K562 (cell line): ENCODE data around the gene FAM53B. TPM values are rescaled to one million over a fixed set of nuclear protein-coding genes. Genes with fewer than 3 reads are reported as not detected.

ENCODE experiments used
- ATAC-seq: fragments of 200-7000 bp; cut with Tn5 transposase; 3 replicates; pipeline ENCODE4 v1.9.1; 2020; ENCODE audit warnings: moderate library complexity
- BruUV-seq: library from RNA; stranded (reverse); fragments of 400-500 nt; replicated peaks from 2 replicates; lab custom pipeline; 2021; lab: Mats Ljungman, UMichigan
- CTCF ChIA-PET: fragments of 300-600 bp; formaldehyde crosslinking; extraction: SDS; loops from one replicate; lab custom pipeline; 2021; ENCODE audit warnings: low intra/inter-chr PET ratio; lab: Yijun Ruan, JAX
- POLR2A ChIA-PET: fragments of 300-600, 350-650 bp; sonication (Branson Sonifier 250); formaldehyde crosslinking; extraction: SDS; loops from one replicate; lab custom pipeline; 2021; ENCODE audit warnings: antibody characterized with exemption, inconsistent platforms; lab: Yijun Ruan, JAX
- DNase-seq, 4 experiments: peaks; one replicate each; pipeline versions ENCODE4 v3.0.0 to v3.0.0-alpha.2; 2011 to 2018; ENCODE audit warnings: low spot score in 3 of 4, mixed read lengths in 3 of 4; ENCODE audit errors: extremely low read depth in 1 of 4
- FAIRE-seq: peaks from 2 replicates; lab custom pipeline; 2011; peaks lifted over from hg19 to GRCh38; lab: Jason Lieb, UNC
- H2AFZ ChIP-seq: 2 replicates; pipeline ENCODE4 v1.6.0; 2011; ENCODE audit warnings: low read depth, low read length, control low read depth, inconsistent platforms
- H3K27ac ChIP-seq: fragments of 200-600 bp; 3 replicates; pipeline ENCODE4 v1.8.0; 2011; ENCODE audit warnings: low read depth, mild to moderate bottlenecking, control low read depth, inconsistent platforms, low read length, moderate library complexity, mixed read lengths; ENCODE audit errors: extremely low read depth
- H3K27me3 ChIP-seq, 2 experiments: fragments of 300-600 bp in 1 of 2; 2 replicates in 1 of 2; 3 replicates in 1 of 2; pipeline versions ENCODE4 v1.6.0 to v1.8.0; 2011; ENCODE audit warnings: inconsistent platforms in 2 of 2, low read length in 2 of 2, mild to moderate bottlenecking in 1 of 2, mixed read lengths in 1 of 2, moderate library complexity in 1 of 2; ENCODE audit not compliant: control insufficient read depth in 2 of 2, insufficient read depth in 2 of 2
- H3K36me3 ChIP-seq: fragments of 300-600 bp; 3 replicates; pipeline ENCODE4 v1.8.0; 2011; ENCODE audit warnings: mild to moderate bottlenecking, low read length, inconsistent platforms; ENCODE audit not compliant: control insufficient read depth, insufficient read depth
- H3K4me1 ChIP-seq, 2 experiments: fragments of 200-600 bp in 1 of 2; replicated peaks in 1 of 2; 2 replicates in 1 of 2; 3 replicates in 1 of 2; pipeline versions ENCODE4 v1.5.1 to v1.8.0; 2011; ENCODE audit warnings: inconsistent platforms in 2 of 2, low read length in 2 of 2, mild to moderate bottlenecking in 1 of 2, mixed read lengths in 1 of 2, moderate library complexity in 1 of 2; ENCODE audit not compliant: control insufficient read depth in 2 of 2, insufficient read depth in 2 of 2
- H3K4me2 ChIP-seq: 2 replicates; pipeline ENCODE4 v1.6.1; 2011; ENCODE audit warnings: low read length, control low read depth, inconsistent platforms, mixed read lengths; ENCODE audit not compliant: insufficient read depth
- H3K4me3 ChIP-seq: fragments of 200-600 bp; sonication (generic), shearing (Covaris generic); 2 replicates; pipeline ENCODE4 v1.5.1; 2016; ENCODE audit warnings: control low read depth, inconsistent platforms
- H3K79me2 ChIP-seq: fragments of 200-600 bp; 3 replicates; pipeline ENCODE4 v1.8.0; 2011; ENCODE audit warnings: low read length, inconsistent platforms; ENCODE audit not compliant: control insufficient read depth, insufficient read depth
- H3K9ac ChIP-seq, 2 experiments: 2 replicates each; pipeline versions ENCODE4 v1.6.0 to v1.6.1; 2011; ENCODE audit warnings: low read depth in 2 of 2, low read length in 2 of 2, control low read depth in 1 of 2, inconsistent platforms in 1 of 2, mild to moderate bottlenecking in 1 of 2, mixed read lengths in 1 of 2; ENCODE audit not compliant: insufficient read depth in 1 of 2
- H3K9me1 ChIP-seq: one replicate; pipeline ENCODE4 v1.6.0; 2011; ENCODE audit warnings: inconsistent platforms, mild to moderate bottlenecking, low read length, moderate library complexity; ENCODE audit not compliant: control insufficient read depth, insufficient read depth
- H3K9me3 ChIP-seq: replicated peaks from 2 replicates; pipeline ENCODE4 v1.5.1; 2011; ENCODE audit warnings: low read depth, low read length, inconsistent platforms; ENCODE audit not compliant: control insufficient read depth, insufficient read depth
- H4K20me1 ChIP-seq: replicated peaks from 2 replicates; pipeline ENCODE4 v1.6.1; 2011; ENCODE audit warnings: low read length, inconsistent platforms, mixed read lengths; ENCODE audit not compliant: control insufficient read depth, insufficient read depth
- E2F5 ChIP-seq: sonication (generic); formaldehyde crosslinking; IDR thresholded peaks from 2 replicates; pipeline ENCODE4 v1.8.0; 2022; ENCODE audit warnings: mild to moderate bottlenecking, missing genetic modification reagents
- HNRNPH1 ChIP-seq: fragments of 200-400 bp; formaldehyde crosslinking; optimal IDR thresholded peaks from 2 replicates; pipeline ENCODE3; 2017; ENCODE audit warnings: low read depth, mild to moderate bottlenecking, low read length, moderate library complexity
- MEIS2 ChIP-seq: fragments of 450-650 bp; IDR thresholded peaks from 2 replicates; pipeline ENCODE4 v1.6.1; 2014; ENCODE audit warnings: mild to moderate bottlenecking; ENCODE audit not compliant: partially characterized antibody
- NCOR1 ChIP-seq: fragments of 450-650 bp; IDR thresholded peaks from 2 replicates; pipeline ENCODE4 v1.6.1; 2016; ENCODE audit warnings: mild to moderate bottlenecking, moderate library complexity
- NFATC3 ChIP-seq: fragments of 450-650 bp; IDR thresholded peaks from 2 replicates; pipeline ENCODE4 v1.6.1; 2017; ENCODE audit warnings: mild to moderate bottlenecking
- WGBS: fragments of 100-300 bp; shearing (Covaris generic); methylation state at CpG from one replicate; pipeline ENCODE4 v1.1.6; 2016; ENCODE audit warnings: low coverage, mixed read lengths; ENCODE audit not compliant: insufficient coverage; ENCODE audit errors: missing lambda C conversion rate; 5-methylcytosine and 5-hydroxymethylcytosine counted together
- in situ Hi-C: fragments of 300-500 bp; cut with MboI; formaldehyde crosslinking; loops from 4 replicates; pipeline ENCODE4 v1.15.0; 2018; ENCODE audit warnings: inconsistent platforms, mixed read lengths
- intact Hi-C: fragments of 100-400 bp; cut with micrococcal nuclease; formaldehyde crosslinking; loops from 2 replicates; pipeline ENCODE4 v1.14.2; 2022
- polyA plus RNA-seq, 8 experiments: library from polyadenylated mRNA; depleted of rRNA in 4 of 8; stranded (reverse) in 5 of 8; unstranded in 3 of 8; fragments of >200 nt; fragmentation: Nextera tagmentation in 2 of 8; fragmentation: Illumina TruSeq in 1 of 8; extraction: Ambion mirVana in 2 of 8; extraction: Trizol in 1 of 8; gene quantifications; 2 replicates each; pipeline versions ENCODE4 v1.2.1 to v1.2.3, GENCODE V29; 2011 to 2014; ENCODE audit warnings: inconsistent platforms in 1 of 8, missing spikeins in 1 of 8
- total RNA-seq, 7 experiments: library from RNA; depleted of rRNA in 6 of 7; stranded (reverse); fragments of >200 nt in 6 of 7; fragmentation: Illumina TruSeq in 2 of 7; extraction: Trizol in 2 of 7; gene quantifications; 2 replicates each; pipeline versions ENCODE4 v1.2.1 to v1.2.3, GENCODE V29; 2011 to 2021; ENCODE audit warnings: low replicate concordance in 1 of 7

The FAM53B gene
- total and polyA plus RNA-seq, 9 of the 15 experiments (the other 6 are each of a cell fraction or from before 2014, with no cell fraction given) = 0.03 to 16.5 (median 5.0) TPM

GRCh38 chr10:124681626-124682552 lies 62.3 kb downstream of the FAM53B start:
- no peak for ATAC-seq
- Histone ChIP-seq H2AFZ (no peak overlapping the region), H3K4me1 (peaks cover 0 to 20% of the 10 kb centered on the region in 2 experiments; a peak in 4 of 5 replicates), H3K9ac (no peak overlapping the region; a peak in 1 of 4 replicates), H3K79me2 (peaks cover 10% of the 10 kb centered on the region), H3K9me1 (no peaks in the 10 kb centered on the region), H3K27me3 (no peaks in the 10 kb centered on the region), H3K4me3 (no peak overlapping the region), H3K9me3 (no peaks in the 10 kb centered on the region), H4K20me1 (no peaks in the 10 kb centered on the region), H3K36me3 (peaks cover 40% of the 10 kb centered on the region; the same call in 2 of the 3 replicates), H3K27ac (no peak overlapping the region), H3K4me2 (no peak overlapping the region)
- no TSS peak for BruUV-seq
- in situ Hi-C loops = no loop called here
- TF ChIP-seq NFATC3 = no peak
- TF ChIP-seq HNRNPH1 = no peak
- no peak for TF ChIP-seq MEIS2
- TF ChIP-seq E2F5 (CRISPR knock-in tag) = no peak
- no peak for TF ChIP-seq NCOR1
- intact Hi-C loops = no loop called here
- ChIA-PET CTCF (no interaction called here), POLR2A (no interaction called here)
- no peak for FAIRE-seq
- WGBS = 92% methylated on average over 20 of the region's 36 CpGs
- DNase-seq = no peak
